Astrocyte of the cerebellum (primary cell): ENCODE data around the gene NOSIP.

ENCODE experiments used
- DNase-seq: peaks from one replicate; pipeline ENCODE4 v3.0.0-alpha.2; 2011; ENCODE audit warnings: low read depth
- H3K4me3 ChIP-seq: 2 replicates; pipeline ENCODE4 v1.5.1; 2011; ENCODE audit warnings: mild to moderate bottlenecking, low read depth, low read length, moderate library complexity
- CTCF ChIP-seq: IDR thresholded peaks from 2 replicates; pipeline ENCODE4 v1.5.1; 2012; ENCODE audit warnings: low read length, low read depth, moderate library complexity, mild to moderate bottlenecking; ENCODE audit errors: missing control alignments
- in situ Hi-C: cut with HindIII; loops from 2 replicates; pipeline ENCODE4 v1.10.0; 2017; ENCODE audit warnings: low sequenced_read_pairs

NOSIP gene

GRCh38 chr19:49591731-49592485 lies 11.6 kb upstream of the NOSIP start:
- peak overlapping the region; percentile 89 for H3K4me3 ChIP-seq
- no peak for TF ChIP-seq CTCF
- DNase-seq, result no peak
- in situ Hi-C loops, result no loop called here

DNA sequence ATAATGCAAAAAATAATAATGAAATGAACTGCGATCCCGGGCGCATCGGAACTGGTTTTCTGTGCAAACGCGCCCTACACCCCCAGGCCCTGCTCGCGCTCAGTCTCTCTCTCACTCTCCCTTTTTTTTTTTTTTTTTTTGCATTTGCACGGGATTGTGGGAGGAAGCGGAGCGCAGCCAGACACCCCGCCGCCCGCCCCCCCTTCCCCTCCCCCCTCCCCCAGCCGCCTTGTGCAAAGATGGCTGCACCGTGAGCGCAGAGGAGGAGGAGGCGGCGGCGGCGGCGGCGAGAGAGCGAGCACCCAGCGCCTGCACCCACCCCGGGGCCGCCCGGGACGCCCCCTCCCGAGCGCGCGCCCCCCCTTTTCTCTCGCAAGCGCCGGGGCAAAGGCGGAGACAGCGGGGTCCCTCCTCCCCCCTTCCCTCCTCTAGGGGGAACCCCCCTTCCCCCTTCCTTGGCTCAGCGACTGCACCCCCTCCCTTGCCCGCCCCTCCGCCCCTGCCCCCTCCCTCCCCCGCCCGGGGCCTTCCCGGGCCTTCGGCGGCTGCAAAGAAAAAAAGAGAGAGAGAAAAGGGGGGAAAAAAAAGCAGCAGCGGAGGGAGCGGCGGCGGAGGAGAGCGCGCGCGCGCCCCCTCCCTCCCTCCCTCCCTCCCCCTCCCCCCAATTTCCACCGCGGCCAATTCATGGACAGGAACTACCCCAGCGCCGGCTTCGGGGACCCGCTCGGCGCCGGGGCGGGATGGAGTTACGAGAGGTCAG lies 10.8 kb upstream of the NOSIP start, which contains the start of gene PRR12:
TSS of gene PRR12 (plus strand) at position 212 of the 760 bp plus-strand sequence. CDS start at position 685, 473 bp downstream.
- in situ Hi-C loops, result no loop called here
- H3K4me3 ChIP-seq, result peak within 1 kb of the TSS; percentile 89
- DNase-seq, result peak; percentile 36
- no peak for TF ChIP-seq CTCF

GRCh38 chr19:49590071-49590970 lies 10.0 kb upstream of the NOSIP start:
- no peak for TF ChIP-seq CTCF
- H3K4me3 ChIP-seq, result peak overlapping the region; percentile 89
- peak; percentile 87 for DNase-seq
- in situ Hi-C loops, result no loop called here

GRCh38 chr19:49589502-49589905 lies 9.1 kb upstream of the NOSIP start:
- no peak for TF ChIP-seq CTCF
- DNase-seq, result no peak
- in situ Hi-C loops, result no loop called here
- H3K4me3 ChIP-seq, result no peak overlapping the region

DNA sequence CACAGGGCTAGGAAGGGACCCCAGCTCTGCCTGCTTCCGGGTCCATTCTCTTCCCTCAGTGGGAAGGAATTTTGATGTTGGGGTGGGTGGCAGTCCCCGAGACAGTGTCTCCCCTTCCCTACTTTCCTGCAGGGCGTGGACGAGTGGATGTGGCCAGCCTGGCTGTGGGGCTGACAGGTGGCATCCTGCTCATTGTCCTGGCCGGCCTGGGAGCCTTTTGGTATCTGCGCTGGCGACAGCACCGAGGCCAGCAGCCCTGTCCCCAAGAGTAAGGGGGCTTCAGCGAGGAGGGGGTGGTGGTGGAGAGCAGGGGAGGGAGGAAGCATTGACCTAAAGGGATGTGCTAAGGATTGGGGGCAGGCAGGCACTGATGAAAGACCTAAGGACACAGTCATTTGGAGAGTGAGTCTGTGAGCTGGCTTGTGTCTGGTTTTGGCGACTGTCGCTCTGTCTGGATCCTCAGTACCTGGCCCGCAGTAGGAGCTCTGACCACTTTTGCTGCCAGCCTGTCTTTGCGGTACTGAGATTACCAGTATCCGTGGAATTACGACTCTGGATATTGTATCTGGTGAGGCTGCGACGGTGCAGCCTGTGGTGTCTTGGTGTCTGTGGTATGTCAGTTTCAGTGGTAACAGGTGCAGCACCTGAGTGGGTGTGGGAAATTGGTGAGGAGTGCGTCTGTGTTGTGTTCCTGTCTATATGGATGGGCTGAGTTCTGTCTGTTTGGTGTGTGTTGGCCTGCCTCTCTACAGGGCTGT lies 8.2 kb upstream of the NOSIP start:
- no peak overlapping the region for H3K4me3 ChIP-seq
- no peak for DNase-seq
- in situ Hi-C loops, result no loop called here
- TF ChIP-seq CTCF, result no peak

- no peak overlapping the region for H3K4me3 ChIP-seq
- in situ Hi-C loops, result no loop called here
- TF ChIP-seq CTCF, result no peak
- no peak for DNase-seq
These were observed 6.9 kb upstream of the NOSIP start for GRCh38 chr19:49587227-49587626.
